ENCODE data around the gene DNAH6. TPM values are rescaled to one million over a fixed set of nuclear protein-coding genes. Genes with fewer than 3 reads are reported as not detected.

Gene DNAH6
- total RNA-seq, 1 experiment from 2014 or later, result 0.39 TPM

GRCh38 chr2:84732897-84733778 lies 216.8 kb downstream of the DNAH6 start (continued):
- TF ChIP-seq, protein P1, sequence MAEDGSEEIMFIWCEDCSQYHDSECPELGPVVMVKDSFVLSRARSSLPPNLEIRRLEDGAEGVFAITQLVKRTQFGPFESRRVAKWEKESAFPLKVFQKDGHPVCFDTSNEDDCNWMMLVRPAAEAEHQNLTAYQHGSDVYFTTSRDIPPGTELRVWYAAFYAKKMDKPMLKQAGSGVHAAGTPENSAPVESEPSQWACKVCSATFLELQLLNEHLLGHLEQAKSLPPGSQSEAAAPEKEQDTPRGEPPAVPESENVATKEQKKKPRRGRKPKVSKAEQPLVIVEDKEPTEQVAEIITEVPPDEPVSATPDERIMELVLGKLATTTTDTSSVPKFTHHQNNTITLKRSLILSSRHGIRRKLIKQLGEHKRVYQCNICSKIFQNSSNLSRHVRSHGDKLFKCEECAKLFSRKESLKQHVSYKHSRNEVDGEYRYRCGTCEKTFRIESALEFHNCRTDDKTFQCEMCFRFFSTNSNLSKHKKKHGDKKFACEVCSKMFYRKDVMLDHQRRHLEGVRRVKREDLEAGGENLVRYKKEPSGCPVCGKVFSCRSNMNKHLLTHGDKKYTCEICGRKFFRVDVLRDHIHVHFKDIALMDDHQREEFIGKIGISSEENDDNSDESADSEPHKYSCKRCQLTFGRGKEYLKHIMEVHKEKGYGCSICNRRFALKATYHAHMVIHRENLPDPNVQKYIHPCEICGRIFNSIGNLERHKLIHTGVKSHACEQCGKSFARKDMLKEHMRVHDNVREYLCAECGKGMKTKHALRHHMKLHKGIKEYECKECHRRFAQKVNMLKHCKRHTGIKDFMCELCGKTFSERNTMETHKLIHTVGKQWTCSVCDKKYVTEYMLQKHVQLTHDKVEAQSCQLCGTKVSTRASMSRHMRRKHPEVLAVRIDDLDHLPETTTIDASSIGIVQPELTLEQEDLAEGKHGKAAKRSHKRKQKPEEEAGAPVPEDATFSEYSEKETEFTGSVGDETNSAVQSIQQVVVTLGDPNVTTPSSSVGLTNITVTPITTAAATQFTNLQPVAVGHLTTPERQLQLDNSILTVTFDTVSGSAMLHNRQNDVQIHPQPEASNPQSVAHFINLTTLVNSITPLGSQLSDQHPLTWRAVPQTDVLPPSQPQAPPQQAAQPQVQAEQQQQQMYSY (CRISPR knock-in tag; IDR thresholded peaks at IDR 0.05), result no peak
- TF ChIP-seq USF1 (CRISPR knock-in tag; IDR thresholded peaks at IDR 0.05), result no peak
- TF ChIP-seq ZNF425 (CRISPR knock-in tag; conservative IDR thresholded peaks at IDR 0.05), result no peak
- TF ChIP-seq NR3C1 (CRISPR knock-in tag; conservative IDR thresholded peaks at IDR 0.05; ENCODE audit: low read depth), result no peak
- TF ChIP-seq ZNF671 (CRISPR knock-in tag; IDR thresholded peaks at IDR 0.05), result no peak
- no peak for TF ChIP-seq ZBTB21 (CRISPR knock-in tag; IDR thresholded peaks at IDR 0.05; ENCODE audit: borderline replicate concordance)
- TF ChIP-seq SMAD4 (CRISPR knock-in tag; IDR thresholded peaks at IDR 0.05), result no peak
- TF ChIP-seq ZNF416 (CRISPR knock-in tag; IDR thresholded peaks at IDR 0.05), result no peak
- no peak for TF ChIP-seq MLX (CRISPR knock-in tag; IDR thresholded peaks at IDR 0.05)
- no peak for TF ChIP-seq NFE2L1 (CRISPR knock-in tag; IDR thresholded peaks at IDR 0.05)
- TF ChIP-seq FOXJ3 (CRISPR knock-in tag; IDR thresholded peaks at IDR 0.05; ENCODE audit: borderline replicate concordance), result no peak

DNA sequence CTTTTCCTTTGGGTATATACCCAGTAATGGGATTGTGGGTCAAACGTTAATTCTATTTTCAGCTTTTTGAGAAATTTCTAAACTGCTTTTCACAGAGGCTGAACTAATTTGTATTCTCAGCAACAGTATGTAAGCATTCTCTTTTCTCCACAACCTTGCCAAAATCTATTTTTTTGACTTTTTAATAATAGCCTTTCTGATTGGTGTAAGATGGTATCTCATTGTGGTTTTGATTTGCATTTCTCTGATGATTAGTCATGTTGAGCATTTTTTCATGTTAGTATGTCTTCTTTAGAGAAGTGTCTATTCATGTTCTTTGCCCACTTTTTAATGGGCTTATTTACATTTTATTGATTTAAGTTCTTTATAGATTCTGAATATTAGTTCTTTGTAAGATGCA lies 219.1 kb downstream of the DNAH6 start:
- Mint-ChIP-seq H3K27ac (no peak overlapping the region), H3K4me1 (no peaks in the 10 kb centered on the region), H3K27me3 (ENCODE audit: low read depth) (peaks cover 11% of the 10 kb centered on the region), H3K4me3 (no peak overlapping the region), H3K36me3 (no peaks in the 10 kb centered on the region), H3K9me3 (peaks cover 12% of the 10 kb centered on the region)
- DNase-seq (ENCODE audit: low spot score) (no peak), ATAC-seq (no peak)
- TF ChIP-seq, protein P2, sequence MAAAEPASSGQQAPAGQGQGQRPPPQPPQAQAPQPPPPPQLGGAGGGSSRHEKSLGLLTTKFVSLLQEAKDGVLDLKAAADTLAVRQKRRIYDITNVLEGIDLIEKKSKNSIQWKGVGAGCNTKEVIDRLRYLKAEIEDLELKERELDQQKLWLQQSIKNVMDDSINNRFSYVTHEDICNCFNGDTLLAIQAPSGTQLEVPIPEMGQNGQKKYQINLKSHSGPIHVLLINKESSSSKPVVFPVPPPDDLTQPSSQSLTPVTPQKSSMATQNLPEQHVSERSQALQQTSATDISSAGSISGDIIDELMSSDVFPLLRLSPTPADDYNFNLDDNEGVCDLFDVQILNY (CRISPR knock-in tag; IDR thresholded peaks at IDR 0.05), result no peak
- TF ChIP-seq ZBTB21 (CRISPR knock-in tag; IDR thresholded peaks at IDR 0.05; ENCODE audit: borderline replicate concordance), result no peak
- TF ChIP-seq RORB (CRISPR knock-in tag; IDR thresholded peaks at IDR 0.05), result no peak
- TF ChIP-seq AFF4 (CRISPR knock-in tag; IDR thresholded peaks at IDR 0.05; ENCODE audit: borderline replicate concordance), result no peak
- TF ChIP-seq FOXJ3 (CRISPR knock-in tag; IDR thresholded peaks at IDR 0.05; ENCODE audit: borderline replicate concordance), result no peak
- no peak for TF ChIP-seq MLX (CRISPR knock-in tag; IDR thresholded peaks at IDR 0.05)
- TF ChIP-seq PREB (CRISPR knock-in tag; IDR thresholded peaks at IDR 0.05; ENCODE audit: borderline replicate concordance), result no peak
- no peak for TF ChIP-seq JAZF1 (CRISPR knock-in tag; IDR thresholded peaks at IDR 0.05)
- TF ChIP-seq IRF2 (CRISPR knock-in tag; IDR thresholded peaks at IDR 0.05; ENCODE audit: borderline replicate concordance, low read depth), result no peak
- CTCF ChIA-PET, result no interaction called here
- POLR2A ChIA-PET, result no interaction called here

Data from WTC11 (cell line).